ENCODE measurements around the gene MYOM1.
"Not testable (repeated sequence)": the region's sequence is repeated elsewhere in the genome, so short reads cannot be mapped to it uniquely, and the experiment has no call there.

The MYOM1 gene

DNA sequence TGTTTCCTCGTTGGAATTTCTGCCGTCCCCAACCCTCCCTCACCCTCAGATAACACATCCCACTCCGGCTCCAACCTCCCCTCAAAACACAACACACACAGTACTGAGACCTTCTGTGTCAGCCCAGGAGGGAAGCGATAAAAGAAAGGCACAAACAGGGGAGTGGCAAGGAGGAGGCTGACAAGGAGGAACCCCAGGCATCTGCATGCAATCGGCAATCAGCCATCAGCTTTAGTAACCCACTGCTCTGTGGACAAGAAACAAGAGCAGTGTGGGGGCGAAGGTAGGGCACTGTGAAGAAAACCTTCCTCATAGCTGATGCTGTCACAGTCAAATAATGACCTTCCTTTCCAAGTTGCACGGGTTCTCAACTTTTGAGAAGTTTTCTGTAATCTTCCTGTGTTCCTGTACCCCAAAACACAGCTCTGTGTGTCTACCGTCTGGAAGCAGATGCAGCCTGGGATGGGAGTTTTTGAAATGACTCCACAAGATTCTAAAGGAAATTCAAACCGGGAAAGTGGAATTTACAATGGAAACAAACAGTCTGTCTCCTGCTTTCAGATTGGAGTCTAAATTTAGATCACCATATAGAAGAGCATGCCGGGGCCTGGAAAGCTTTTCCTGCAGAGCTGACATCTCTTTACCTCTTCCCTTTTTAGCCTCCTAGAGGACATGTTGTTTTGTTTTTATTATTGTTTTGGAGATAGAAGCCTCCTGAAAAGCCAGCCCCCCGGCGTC lies 190.4 kb downstream of the MYOM1 start:
- Histone ChIP-seq H2AFZ (ENCODE audit: low read depth, low read length) (no peak overlapping the region; the same call in 1 of the 2 replicates), H3K4me2 (ENCODE audit: low read length) (no peak overlapping the region), H3K79me2 (ENCODE audit: low read length) (no peaks in the 10 kb centered on the region)

DNA sequence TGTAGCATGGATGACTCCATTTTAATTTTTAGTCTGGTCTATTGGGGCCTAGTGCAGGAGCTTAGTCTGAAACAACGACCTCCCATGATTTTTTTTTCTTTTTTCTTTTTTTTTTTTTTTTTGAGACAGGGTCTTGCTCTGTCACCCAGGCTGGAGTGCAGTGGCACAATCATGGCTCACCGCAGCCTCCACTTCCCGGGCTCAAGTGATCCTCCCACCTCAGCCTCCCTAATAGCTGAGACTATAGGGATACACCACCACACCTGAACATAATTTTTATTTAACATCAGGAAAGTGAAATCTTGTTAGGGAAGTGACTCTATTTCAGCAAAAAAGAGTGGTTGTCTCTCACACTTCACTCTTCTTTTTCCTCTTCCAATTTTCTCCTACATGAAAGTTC lies 191.7 kb downstream of the MYOM1 start:
- not testable (repeated sequence) for H3K9me3 ChIP-seq (ENCODE audit: insufficient read depth, low read length)

More for the DNA sequence above, 190.4 kb downstream of the MYOM1 start:
- no peaks in the 10 kb centered on the region for H3K9me3 ChIP-seq (ENCODE audit: insufficient read depth, low read length)
- no peak for TF ChIP-seq EZH2phosphoT487 (IDR thresholded peaks at IDR 0.05; ENCODE audit: low read depth)
- TF ChIP-seq, protein P1, sequence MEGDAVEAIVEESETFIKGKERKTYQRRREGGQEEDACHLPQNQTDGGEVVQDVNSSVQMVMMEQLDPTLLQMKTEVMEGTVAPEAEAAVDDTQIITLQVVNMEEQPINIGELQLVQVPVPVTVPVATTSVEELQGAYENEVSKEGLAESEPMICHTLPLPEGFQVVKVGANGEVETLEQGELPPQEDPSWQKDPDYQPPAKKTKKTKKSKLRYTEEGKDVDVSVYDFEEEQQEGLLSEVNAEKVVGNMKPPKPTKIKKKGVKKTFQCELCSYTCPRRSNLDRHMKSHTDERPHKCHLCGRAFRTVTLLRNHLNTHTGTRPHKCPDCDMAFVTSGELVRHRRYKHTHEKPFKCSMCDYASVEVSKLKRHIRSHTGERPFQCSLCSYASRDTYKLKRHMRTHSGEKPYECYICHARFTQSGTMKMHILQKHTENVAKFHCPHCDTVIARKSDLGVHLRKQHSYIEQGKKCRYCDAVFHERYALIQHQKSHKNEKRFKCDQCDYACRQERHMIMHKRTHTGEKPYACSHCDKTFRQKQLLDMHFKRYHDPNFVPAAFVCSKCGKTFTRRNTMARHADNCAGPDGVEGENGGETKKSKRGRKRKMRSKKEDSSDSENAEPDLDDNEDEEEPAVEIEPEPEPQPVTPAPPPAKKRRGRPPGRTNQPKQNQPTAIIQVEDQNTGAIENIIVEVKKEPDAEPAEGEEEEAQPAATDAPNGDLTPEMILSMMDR (IDR thresholded peaks at IDR 0.05; ENCODE audit: low read depth, low read length), result no peak
- no peaks in the 10 kb centered on the region for H3K27me3 ChIP-seq (ENCODE audit: low read depth, low read length)
- no peak overlapping the region for H3K4me3 ChIP-seq (ENCODE audit: low read length)
- no peaks in the 10 kb centered on the region for H3K4me1 ChIP-seq (ENCODE audit: low read length)
- H3K36me3 ChIP-seq (replicated peaks; ENCODE audit: low read depth, low read length), result no peaks in the 10 kb centered on the region
- H4K20me1 ChIP-seq (ENCODE audit: insufficient read depth, low read length), result no peaks in the 10 kb centered on the region
- no peak overlapping the region for H3K9ac ChIP-seq (ENCODE audit: low read length)
- no peak overlapping the region for H3K27ac ChIP-seq (ENCODE audit: low read length)

DNA sequence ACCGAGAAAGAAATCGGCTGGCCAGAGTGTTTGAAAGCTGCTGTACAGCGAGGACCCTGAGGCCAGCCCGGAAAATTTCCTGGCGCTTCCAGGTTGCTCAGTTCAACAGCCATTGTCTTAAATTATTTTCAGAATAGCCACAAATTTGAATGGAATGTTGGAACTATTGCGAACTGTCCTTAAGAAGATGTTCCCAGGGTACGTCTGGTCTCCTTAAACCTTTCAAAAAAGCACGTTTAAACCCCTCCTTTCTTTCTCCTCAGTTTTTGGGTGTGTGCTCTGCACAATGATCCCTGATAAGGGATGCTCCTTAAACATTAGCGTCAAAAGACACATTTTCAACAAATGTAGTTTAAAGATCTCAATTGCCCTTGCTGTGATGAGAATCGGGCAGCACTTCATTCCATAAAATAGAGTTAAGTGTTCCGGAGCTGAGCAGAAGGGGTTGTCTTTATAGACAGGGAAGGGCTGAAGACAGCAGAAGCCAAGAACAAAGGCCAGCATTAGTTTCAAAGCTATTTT lies 192.3 kb downstream of the MYOM1 start:
- no peak overlapping the region for H3K9ac ChIP-seq (ENCODE audit: low read length)
- no peaks in the 10 kb centered on the region for H3K79me2 ChIP-seq (ENCODE audit: low read length)
- H3K27ac ChIP-seq (ENCODE audit: low read length), result no peak overlapping the region
- H3K36me3 ChIP-seq (replicated peaks; ENCODE audit: low read depth, low read length), result no peaks in the 10 kb centered on the region
- no peak overlapping the region for H3K4me3 ChIP-seq (ENCODE audit: low read length)
- no peaks in the 10 kb centered on the region for H4K20me1 ChIP-seq (ENCODE audit: insufficient read depth, low read length)
- no peaks in the 10 kb centered on the region for H3K4me1 ChIP-seq (ENCODE audit: low read length)
- no peaks in the 10 kb centered on the region for H3K27me3 ChIP-seq (ENCODE audit: low read depth, low read length)
- H3K4me2 ChIP-seq (ENCODE audit: low read length), result no peak overlapping the region
- H2AFZ ChIP-seq (ENCODE audit: low read depth, low read length), result no peak overlapping the region
- H3K9me3 ChIP-seq (ENCODE audit: insufficient read depth, low read length), result no peaks in the 10 kb centered on the region
- TF ChIP-seq EZH2phosphoT487 (IDR thresholded peaks at IDR 0.05; ENCODE audit: low read depth), result no peak
- TF ChIP-seq, protein P1 (IDR thresholded peaks at IDR 0.05; ENCODE audit: low read depth, low read length), result no peak

More for the DNA sequence above, 191.7 kb downstream of the MYOM1 start:
- not testable (repeated sequence) for H3K9ac ChIP-seq (ENCODE audit: low read length); H3K36me3 ChIP-seq (replicated peaks; ENCODE audit: low read depth, low read length); H4K20me1 ChIP-seq (ENCODE audit: insufficient read depth, low read length); H3K4me2 ChIP-seq (ENCODE audit: low read length); H3K79me2 ChIP-seq (ENCODE audit: low read length); H3K4me1 ChIP-seq (ENCODE audit: low read length); H3K4me3 ChIP-seq (ENCODE audit: low read length); H3K27ac ChIP-seq (ENCODE audit: low read length); H3K27me3 ChIP-seq (ENCODE audit: low read depth, low read length); H2AFZ ChIP-seq (ENCODE audit: low read depth, low read length)

DNA sequence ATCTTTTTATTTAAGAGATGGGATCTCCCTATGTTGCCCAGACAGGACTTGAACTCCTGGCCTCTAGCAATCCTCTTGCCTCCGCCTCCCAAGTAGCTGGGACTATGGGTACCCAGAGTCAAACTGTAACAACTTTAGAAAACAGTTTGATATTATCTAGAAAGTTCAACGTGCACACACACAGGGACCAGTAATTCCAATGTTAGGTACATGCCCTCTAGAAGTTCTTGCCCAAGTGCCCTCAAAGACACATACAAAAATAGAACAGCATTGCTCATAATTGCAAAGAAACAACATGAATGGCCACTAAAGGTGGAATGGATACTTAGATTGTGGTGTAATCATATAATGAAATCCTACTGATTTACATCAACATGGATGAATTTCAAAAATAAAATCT lies 194.2 kb downstream of the MYOM1 start:
- Histone ChIP-seq H3K4me3 (ENCODE audit: low read length) (no peak overlapping the region), H3K9ac (ENCODE audit: low read length) (no peak overlapping the region), H2AFZ (ENCODE audit: low read depth, low read length) (no peak overlapping the region), H3K4me2 (ENCODE audit: low read length) (no peak overlapping the region), H3K27me3 (ENCODE audit: low read depth, low read length) (no peaks in the 10 kb centered on the region), H3K9me3 (ENCODE audit: insufficient read depth, low read length) (no peaks in the 10 kb centered on the region), H3K27ac (ENCODE audit: low read length) (no peak overlapping the region), H3K4me1 (ENCODE audit: low read length) (no peaks in the 10 kb centered on the region), H3K79me2 (ENCODE audit: low read length) (no peaks in the 10 kb centered on the region), H4K20me1 (ENCODE audit: insufficient read depth, low read length) (no peaks in the 10 kb centered on the region), H3K36me3 (replicated peaks; ENCODE audit: low read depth, low read length) (no peaks in the 10 kb centered on the region)
- TF ChIP-seq, protein P1 (IDR thresholded peaks at IDR 0.05; ENCODE audit: low read depth, low read length), result no peak
- no peak for TF ChIP-seq EZH2phosphoT487 (IDR thresholded peaks at IDR 0.05; ENCODE audit: low read depth)

DNA sequence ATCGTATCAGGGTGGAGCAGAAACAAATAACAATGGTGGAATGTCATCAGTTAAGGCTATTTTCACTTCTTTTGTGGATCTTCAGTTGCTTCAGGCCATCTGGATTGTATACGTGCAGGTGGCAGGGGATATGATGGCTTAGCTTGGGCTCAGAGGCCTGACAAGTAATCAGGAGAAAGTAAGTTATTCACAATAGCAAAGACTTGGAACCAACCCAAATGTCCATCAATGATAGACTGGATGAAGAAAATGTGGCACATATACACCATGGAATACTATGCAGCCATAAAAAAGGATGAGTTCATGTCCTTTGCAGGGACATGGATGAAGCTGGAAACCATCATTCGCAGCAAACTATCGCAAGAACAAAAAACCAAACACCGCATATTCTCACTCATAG lies 196.2 kb downstream of the MYOM1 start:
- not testable (repeated sequence) for H3K4me2 ChIP-seq (ENCODE audit: low read length); H2AFZ ChIP-seq (ENCODE audit: low read depth, low read length); H3K36me3 ChIP-seq (replicated peaks; ENCODE audit: low read depth, low read length); H4K20me1 ChIP-seq (ENCODE audit: insufficient read depth, low read length); H3K9ac ChIP-seq (ENCODE audit: low read length); H3K4me1 ChIP-seq (ENCODE audit: low read length); H3K27me3 ChIP-seq (ENCODE audit: low read depth, low read length); H3K9me3 ChIP-seq (ENCODE audit: insufficient read depth, low read length); H3K27ac ChIP-seq (ENCODE audit: low read length); H3K79me2 ChIP-seq (ENCODE audit: low read length); H3K4me3 ChIP-seq (ENCODE audit: low read length)

Measured in OCI-LY3 (cell line).